ENCODE measurements around the gene KDF1.

KDF1 gene

GRCh38 chr1:26970810-26971209 lies 10.5 kb upstream of the KDF1 start:
- no peak overlapping the region for H3K4me3 ChIP-seq (replicated peaks; ENCODE audit: low read depth, low read length)
- DNase-seq (ENCODE audit: low read depth): peak; percentile 34
- TF ChIP-seq, protein P1, sequence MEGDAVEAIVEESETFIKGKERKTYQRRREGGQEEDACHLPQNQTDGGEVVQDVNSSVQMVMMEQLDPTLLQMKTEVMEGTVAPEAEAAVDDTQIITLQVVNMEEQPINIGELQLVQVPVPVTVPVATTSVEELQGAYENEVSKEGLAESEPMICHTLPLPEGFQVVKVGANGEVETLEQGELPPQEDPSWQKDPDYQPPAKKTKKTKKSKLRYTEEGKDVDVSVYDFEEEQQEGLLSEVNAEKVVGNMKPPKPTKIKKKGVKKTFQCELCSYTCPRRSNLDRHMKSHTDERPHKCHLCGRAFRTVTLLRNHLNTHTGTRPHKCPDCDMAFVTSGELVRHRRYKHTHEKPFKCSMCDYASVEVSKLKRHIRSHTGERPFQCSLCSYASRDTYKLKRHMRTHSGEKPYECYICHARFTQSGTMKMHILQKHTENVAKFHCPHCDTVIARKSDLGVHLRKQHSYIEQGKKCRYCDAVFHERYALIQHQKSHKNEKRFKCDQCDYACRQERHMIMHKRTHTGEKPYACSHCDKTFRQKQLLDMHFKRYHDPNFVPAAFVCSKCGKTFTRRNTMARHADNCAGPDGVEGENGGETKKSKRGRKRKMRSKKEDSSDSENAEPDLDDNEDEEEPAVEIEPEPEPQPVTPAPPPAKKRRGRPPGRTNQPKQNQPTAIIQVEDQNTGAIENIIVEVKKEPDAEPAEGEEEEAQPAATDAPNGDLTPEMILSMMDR (IDR thresholded peaks at IDR 0.05; ENCODE audit: low read length, missing control alignments): no peak

DNA sequence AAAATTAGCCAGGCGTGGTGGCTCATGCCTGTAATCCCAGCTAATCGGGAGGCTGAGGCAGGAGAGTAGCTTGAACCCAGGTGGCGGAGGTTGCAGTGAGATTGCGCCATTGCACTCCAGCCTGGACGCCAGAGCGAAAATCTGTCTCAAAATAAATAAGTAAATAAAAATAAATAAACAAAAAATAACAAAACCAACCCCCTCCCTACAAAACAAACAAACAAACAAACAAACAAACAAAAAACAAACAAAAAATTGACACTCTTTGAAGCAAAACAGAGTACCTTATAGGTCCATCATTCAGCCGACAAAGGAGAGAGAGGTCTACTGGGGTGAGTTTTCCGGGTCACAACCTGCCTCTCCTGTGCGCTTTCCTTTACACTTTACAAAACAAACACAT lies 5.4 kb upstream of the KDF1 start:
- TF ChIP-seq, protein P1 (IDR thresholded peaks at IDR 0.05; ENCODE audit: low read length, missing control alignments): no peak
- DNase-seq (ENCODE audit: low read depth): no peak
- no peak overlapping the region for H3K4me3 ChIP-seq (replicated peaks; ENCODE audit: low read depth, low read length)

DNA sequence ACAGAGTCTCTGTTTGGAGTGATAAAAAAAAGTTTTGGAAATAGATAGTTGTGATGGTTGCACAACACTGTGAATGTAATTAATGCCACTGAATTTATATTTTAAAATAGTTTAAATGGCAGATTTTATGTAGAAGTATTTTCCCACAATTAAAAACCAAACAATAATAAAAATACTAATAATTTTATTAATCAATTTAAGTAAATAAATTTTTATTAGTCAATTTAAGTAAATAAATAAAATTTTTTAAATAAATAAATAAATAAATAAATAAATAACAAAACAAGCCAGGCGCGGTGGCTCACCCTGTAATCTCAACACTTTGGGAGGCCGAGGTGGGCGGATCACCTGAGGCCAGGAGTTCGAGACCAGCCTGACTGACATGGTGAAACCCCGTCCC lies 4.9 kb upstream of the KDF1 start:
- H3K4me3 ChIP-seq (replicated peaks; ENCODE audit: low read depth, low read length): no peak overlapping the region
- DNase-seq (ENCODE audit: low read depth): no peak
- TF ChIP-seq, protein P1 (IDR thresholded peaks at IDR 0.05; ENCODE audit: low read length, missing control alignments): no peak

DNA sequence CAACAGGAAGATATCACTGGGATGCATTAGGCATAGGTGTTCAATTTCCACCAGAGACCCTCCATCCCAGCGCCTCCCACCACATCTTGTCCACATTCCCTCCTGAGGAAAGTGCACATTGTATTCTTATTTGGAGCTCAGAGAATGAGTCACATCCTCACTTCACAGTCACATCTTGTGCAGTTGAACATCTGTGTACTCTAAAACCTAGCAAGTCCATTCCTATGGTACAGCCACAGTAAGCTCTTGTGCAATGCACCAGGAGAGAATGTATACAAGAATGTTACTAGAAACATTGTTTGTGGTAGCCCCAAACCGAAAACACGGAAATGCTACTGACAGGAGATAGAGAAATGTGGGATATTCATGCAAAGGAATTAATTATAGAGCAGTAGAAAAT lies 1.6 kb upstream of the KDF1 start:
- TF ChIP-seq, protein P1 (IDR thresholded peaks at IDR 0.05; ENCODE audit: low read length, missing control alignments): no peak
- peak; percentile 96 for DNase-seq (ENCODE audit: low read depth)

DNA sequence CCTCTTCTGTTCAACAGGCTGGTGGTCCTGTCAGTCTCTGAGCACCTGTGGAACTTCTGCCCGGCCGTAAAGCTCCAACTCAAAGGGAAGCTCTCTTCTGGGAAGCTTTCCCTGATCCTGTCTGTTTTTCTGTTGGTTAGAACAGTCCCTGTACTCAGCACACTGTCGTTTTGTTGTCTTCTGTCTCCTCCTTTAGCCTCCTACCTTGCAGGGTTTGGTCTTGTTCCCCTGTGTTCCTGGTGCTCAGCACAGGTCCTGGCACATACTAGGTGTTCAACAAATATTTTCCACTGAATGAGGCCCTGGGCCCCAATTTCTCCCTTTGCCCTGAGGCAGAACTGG lies 328 bp upstream of the KDF1 start:
- no peak overlapping the region for H3K4me3 ChIP-seq (replicated peaks; ENCODE audit: low read depth, low read length)
- TF ChIP-seq, protein P1 (IDR thresholded peaks at IDR 0.05; ENCODE audit: low read length, missing control alignments): no peak
- no peak for DNase-seq (ENCODE audit: low read depth)

More for the DNA sequence above, 1.6 kb upstream of the KDF1 start:
- H3K4me3 ChIP-seq (replicated peaks; ENCODE audit: low read depth, low read length): no peak overlapping the region

GRCh38 chr1:26959270-26959669 lies 998 bp downstream of the KDF1 start:
- TF ChIP-seq, protein P1 (IDR thresholded peaks at IDR 0.05; ENCODE audit: low read length, missing control alignments): no peak
- H3K4me3 ChIP-seq (replicated peaks; ENCODE audit: low read depth, low read length): no peak overlapping the region
- DNase-seq (ENCODE audit: low read depth): no peak

DNA sequence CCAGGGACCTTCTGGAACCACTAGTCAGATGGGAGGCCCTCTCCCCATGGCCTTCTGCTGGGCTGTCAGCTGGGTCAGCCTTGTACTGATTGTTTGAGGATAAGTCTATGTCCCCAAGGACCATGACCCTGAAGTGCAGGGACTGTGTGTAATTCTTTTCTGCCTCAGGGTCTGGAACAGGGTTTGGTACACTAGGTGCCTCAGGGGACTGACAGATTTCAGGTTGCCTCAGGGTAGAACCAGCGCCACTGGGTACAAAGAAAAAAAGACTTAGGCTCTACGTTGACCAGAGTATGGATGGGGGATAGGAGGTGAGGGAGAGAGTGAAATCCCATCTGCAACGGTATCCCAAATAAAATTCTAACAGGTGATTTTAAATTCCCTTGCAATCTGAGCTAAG lies 3.0 kb downstream of the KDF1 start:
- TF ChIP-seq, protein P1 (IDR thresholded peaks at IDR 0.05; ENCODE audit: low read length, missing control alignments): no peak
- H3K4me3 ChIP-seq (replicated peaks; ENCODE audit: low read depth, low read length): no peak overlapping the region
- no peak for DNase-seq (ENCODE audit: low read depth)

All from fibroblast of pulmonary artery (primary cell).